ENCODE data around the gene SPATA18.
"Not testable (repeated sequence)": the region's sequence is repeated elsewhere in the genome, so short reads cannot be mapped to it uniquely, and the experiment has no call there.

Gene SPATA18

DNA sequence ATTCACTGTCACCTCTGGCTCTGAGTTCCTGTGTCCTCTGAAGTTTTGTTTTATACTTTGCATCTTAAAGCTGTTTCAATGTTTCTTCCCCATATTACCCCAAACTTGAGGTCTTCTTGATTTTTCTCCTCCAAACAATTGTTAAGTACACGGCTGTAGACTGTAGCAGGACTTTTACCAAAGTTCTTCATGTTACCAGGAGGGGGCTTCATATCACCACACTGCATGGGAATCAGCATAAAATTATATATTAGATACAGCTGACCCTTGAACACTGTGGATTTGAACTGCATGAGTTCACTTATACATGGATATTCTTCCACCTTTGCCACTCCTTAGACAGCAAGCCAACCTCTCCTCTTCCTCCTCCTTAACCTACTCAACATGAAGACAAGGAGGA lies 56.6 kb downstream of the SPATA18 start:
- DNase-seq = no peak

DNA sequence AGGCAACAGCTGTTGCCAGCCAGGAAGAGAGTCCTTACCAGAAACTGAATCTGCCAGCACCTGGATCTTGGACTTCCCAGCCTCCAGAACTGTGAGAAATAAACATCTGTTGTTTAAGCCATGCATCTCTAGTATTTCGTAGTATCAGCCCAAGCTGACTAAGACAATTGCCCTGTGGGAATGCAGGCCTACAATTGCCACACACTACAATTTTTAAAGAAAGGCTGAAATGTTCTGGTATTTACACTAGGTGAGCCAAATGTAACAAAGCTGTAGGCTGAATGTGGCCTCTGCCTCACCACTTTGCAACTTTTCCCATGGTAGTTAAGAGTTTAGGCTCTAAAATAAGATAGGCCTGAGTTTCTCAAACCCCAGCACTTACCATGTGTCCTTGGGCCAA lies 59.1 kb downstream of the SPATA18 start:
- DNase-seq = no peak

DNA sequence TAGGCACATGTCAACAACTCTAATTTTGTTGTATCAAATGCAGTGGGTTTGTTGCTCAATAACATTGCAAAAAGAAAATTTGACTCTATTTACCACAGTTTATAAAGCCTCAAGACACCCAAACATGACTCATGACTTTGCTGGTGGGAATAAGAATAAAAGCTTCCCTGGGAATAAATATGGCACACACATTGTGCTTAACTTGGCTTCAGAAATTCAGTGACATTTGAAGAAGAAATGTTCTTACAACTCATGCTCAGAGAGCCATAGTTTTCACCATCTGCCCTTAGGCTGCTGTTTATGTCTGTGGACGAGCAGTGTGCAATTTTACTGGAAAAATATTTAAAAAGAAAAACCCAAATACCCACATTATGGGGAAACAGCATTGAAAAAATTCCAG lies 60.9 kb downstream of the SPATA18 start:
- DNase-seq = no peak

DNA sequence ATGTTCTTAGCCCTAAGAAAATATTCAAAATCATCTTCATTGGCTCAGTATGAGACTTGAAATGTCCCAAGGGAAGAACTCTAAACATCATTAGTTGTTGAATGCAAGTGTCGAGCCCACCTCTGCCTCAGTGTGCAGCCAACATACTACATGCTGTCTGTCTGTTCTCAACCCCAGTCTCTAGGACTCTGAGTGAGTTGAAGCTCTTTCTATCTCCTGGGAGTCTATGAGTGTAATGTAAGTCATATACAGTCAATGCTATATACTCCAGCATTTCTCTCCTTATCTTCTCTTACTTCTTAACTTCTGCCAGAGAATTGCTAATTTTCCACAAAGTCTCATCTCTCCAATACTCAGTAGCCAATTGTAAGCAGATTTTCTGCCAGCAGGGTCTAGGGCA lies 61.3 kb downstream of the SPATA18 start:
- DNase-seq = peak; percentile 50

DNA sequence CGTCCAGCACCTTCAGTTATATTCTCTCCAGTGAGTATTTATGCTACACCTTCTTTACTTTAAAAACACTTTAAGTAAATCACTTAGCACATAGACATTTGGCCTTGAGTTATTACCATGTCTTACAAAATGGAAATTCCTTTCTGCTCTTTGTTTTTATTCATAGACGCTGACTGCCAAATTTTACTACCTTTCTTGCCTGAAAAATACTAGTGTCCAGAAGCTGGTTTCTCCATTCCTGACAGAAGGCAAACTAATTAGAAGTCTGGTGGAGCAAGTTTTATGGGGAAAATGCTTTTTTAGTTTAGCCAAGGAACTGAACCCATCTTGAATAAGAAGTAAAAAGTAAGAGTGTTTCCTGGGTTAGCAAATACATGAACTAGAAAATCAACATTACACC lies 65.5 kb downstream of the SPATA18 start:
- DNase-seq = no peak

DNA sequence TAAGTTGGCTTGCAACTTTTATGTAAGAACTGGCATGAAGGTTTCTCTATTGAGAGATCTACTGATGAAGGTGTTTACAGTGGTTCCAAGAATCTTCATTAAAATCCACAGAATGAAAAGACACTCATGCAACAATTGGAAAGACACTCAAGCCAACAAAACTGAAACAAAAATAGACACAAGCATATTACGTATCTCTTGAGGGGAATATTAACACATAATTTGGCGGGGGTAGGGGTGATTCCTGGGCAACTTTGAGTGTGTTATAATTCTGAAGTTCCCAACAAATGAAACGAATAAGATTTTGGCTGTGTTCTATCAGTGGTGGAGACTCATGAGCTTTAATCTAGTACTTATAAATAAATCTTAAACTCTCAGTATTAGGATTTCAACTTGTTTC lies 75.1 kb downstream of the SPATA18 start:
- no peak for DNase-seq

DNA sequence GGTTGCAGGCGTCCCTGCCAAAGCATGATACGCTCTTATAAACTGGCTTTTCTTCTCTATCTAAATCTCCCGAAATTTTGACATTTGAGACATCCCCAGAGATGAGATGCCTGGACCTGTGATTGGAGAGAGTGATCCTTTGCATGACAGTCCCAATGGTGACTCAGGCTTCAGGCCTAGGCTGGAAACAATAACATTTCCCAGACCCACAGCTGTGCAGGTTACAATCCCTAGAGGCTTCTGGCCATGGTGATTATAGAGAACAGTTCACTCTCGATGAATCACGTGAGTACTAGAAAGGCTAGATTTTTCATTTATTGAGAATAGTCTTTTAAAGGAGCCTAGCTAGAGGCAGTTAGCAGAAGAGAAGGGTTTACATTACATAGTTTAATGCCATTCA lies 75.9 kb downstream of the SPATA18 start:
- DNase-seq = peak; percentile 53

DNA sequence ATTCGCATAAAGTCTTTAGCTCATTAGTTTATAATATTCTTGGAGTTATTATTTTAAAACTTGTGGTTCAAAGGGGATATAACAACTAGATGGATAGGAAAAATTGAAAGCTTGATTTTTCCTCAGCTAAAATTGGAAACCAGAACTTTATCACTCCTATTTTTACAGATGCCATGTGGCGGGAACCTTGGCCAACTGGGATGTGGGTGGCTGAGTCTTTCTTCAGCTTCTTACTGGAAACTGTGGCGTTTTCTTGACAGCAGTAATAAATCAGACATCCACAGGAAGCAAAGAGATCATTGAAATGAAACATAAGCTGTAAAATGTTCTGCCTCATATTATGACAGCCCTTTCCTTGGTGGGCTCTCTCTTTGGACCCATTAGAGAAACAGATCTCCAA lies 84.1 kb downstream of the SPATA18 start:
- no peak for DNase-seq

DNA sequence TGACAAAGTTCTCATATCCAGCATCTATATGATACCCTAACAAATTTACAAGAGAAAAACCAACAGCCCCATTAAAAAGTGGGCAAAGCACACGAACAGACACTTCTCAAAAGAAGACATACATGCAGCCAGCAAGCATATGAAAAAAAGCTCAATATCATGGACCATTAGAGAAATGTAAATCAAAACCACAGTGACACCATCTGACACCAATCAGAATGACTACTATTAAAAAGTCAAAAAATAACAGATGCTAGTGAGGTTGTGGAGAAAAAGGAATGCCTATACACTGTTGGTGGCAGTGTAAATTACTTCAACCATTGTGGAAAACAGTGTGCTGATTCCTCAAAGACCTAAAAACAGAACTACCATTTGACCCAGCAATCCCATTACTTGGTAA lies 86.0 kb downstream of the SPATA18 start:
- not testable (repeated sequence) for DNase-seq

DNA sequence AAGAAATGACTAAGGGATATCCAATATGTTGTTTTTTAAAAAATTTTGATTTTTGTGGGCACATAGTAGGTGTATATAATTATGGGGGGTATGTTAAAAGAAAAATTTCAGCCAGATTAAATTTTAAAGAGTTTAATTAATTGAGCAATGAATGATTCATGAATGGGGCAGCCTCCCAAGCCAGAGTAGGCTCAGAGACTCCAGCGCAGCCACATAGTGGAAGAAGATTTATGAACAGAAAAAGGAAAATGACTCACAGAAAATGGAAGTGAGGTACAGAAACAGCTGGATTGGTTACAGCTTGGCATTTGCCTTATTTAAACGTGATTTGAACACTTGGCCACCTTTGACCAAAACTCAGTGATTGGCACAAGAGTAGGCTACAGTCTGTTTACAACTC lies 91.7 kb downstream of the SPATA18 start:
- DNase-seq = no peak

DNA sequence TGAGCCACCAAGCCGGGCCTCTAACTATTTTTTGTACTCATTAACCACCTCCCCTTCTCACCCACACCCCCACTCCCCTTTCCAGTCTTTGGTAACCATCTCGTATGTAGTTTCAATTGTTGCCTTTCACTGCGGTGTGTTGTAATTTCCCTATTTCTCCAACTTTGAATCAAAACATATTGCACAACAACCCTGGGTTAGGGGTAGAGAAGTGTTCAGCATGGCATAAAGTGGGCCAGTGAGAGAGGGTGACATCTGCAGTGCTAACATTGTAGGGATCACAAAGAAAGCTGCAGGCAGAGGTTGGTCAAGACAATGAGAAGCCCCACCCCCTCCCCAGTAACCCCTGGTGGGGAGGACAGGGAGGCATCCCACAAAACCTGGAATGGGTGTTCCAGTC lies 92.7 kb downstream of the SPATA18 start:
- no peak for DNase-seq

DNA sequence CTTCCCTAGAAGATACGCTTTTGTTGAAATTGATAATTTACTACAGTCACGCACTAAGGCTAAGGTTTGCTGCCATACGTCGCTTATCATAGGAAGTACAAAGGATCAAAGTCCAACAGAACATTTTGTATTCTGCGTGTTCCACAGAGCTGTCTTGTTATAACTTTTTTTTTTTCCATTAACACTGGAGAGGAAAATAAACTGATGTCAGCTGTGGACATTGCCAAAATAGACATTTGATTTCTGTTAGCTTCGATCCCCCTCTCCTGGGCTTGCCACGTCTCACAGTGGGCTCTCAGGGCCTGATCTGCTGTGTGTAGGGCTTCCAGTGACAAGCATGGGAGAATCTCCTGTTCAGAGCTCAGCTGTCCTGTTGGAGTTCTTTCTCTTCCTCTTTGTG lies 93.3 kb downstream of the SPATA18 start:
- DNase-seq = no peak
